A549 (cell line): ENCODE data around the gene CFAP77. TPM values are rescaled to one million over a fixed set of nuclear protein-coding genes. Genes with fewer than 3 reads are reported as not detected.

ENCODE experiments used
- ATAC-seq, 2 experiments: fragments of 200-7000 bp in 1 of 2; fragments of >200 bp in 1 of 2; cut with Nextera tagmentation in 1 of 2; cut with Tn5 transposase in 1 of 2; 3 replicates each; pipeline versions ENCODE4 v1.8.0 to v1.9.1; 2018 to 2020; ENCODE audit warnings: mild to moderate bottlenecking in 1 of 2, moderate library complexity in 1 of 2
- CTCF ChIA-PET: fragments of 300-600 bp; sonication (Branson Sonifier 250); formaldehyde crosslinking; extraction: SDS; loops from one replicate; lab custom pipeline; 2021; ENCODE audit warnings: antibody characterized with exemption, inconsistent platforms; lab: Yijun Ruan, JAX
- POLR2A ChIA-PET: fragments of 350-600 bp; formaldehyde crosslinking; extraction: SDS; loops from one replicate; lab custom pipeline; 2021; ENCODE audit warnings: antibody characterized with exemption, inconsistent platforms; lab: Yijun Ruan, JAX
- DNase-seq, 2 experiments: peaks; one replicate each; pipeline versions ENCODE4 v3.0.0 to v3.0.0-alpha.2; 2011 to 2016; ENCODE audit warnings: low read depth in 1 of 2, low spot score in 1 of 2
- FAIRE-seq: peaks from 2 replicates; lab custom pipeline; 2011; peaks lifted over from hg19 to GRCh38; lab: Jason Lieb, UNC
- H3K27ac ChIP-seq, 2 experiments: fragments of >200 bp; sonication (Bioruptor Twin); formaldehyde crosslinking; 3 replicates each; pipeline ENCODE4 v1.5.1; 2016 to 2017
- H3K4me1 ChIP-seq: fragments of >200 bp; sonication (Bioruptor Twin); formaldehyde crosslinking; 3 replicates; pipeline ENCODE4 v1.6.1; 2016
- H3K4me2 ChIP-seq: fragments of >200 bp; sonication (Bioruptor Twin); formaldehyde crosslinking; 3 replicates; pipeline ENCODE4 v1.6.1; 2016
- H3K4me3 ChIP-seq: fragments of >200 bp; sonication (Bioruptor Twin); formaldehyde crosslinking; 3 replicates; pipeline ENCODE4 v1.5.1; 2016
- H3K9me3 ChIP-seq: fragments of >200 bp; sonication (Bioruptor Twin); formaldehyde crosslinking; 3 replicates; pipeline ENCODE4 v1.6.1; 2016
- BHLHE40 ChIP-seq: IDR thresholded peaks from 2 replicates; pipeline ENCODE4 v1.6.1; 2012; ENCODE audit warnings: low read depth, low read length, inconsistent platforms
- CBX8 ChIP-seq: fragments of 200-600 bp; sonication (generic); IDR thresholded peaks from 2 replicates; pipeline ENCODE4 v1.6.1; 2016
- CHD4 ChIP-seq: fragments of 200-600 bp; sonication (generic); IDR thresholded peaks from 2 replicates; pipeline ENCODE4 v1.6.1; 2016; ENCODE audit warnings: antibody characterized with exemption, mild to moderate bottlenecking, borderline replicate concordance
- EHMT2 ChIP-seq: fragments of 200-600 bp; sonication (generic); IDR thresholded peaks from 2 replicates; pipeline ENCODE4 v1.6.1; 2016; ENCODE audit warnings: antibody characterized with exemption, low read depth, mild to moderate bottlenecking, moderate library complexity
- FOSL2 ChIP-seq, 2 experiments: fragments of 450-650 bp in 1 of 2; fragments of >200 bp in 1 of 2; sonication (Bioruptor Twin) in 1 of 2; formaldehyde crosslinking; IDR thresholded peaks; 2 replicates each; pipeline versions ENCODE4 v1.5.0 to v1.6.1; 2016 to 2020; ENCODE audit warnings: mild to moderate bottlenecking in 1 of 2, moderate library complexity in 1 of 2
- HDAC2 ChIP-seq: fragments of 200-600 bp; sonication (generic); IDR thresholded peaks from 2 replicates; pipeline ENCODE4 v1.6.1; 2016
- HEYL ChIP-seq: fragments of 250-450 bp; sonication (Bioruptor Pico); IDR thresholded peaks from 2 replicates; pipeline ENCODE4 v1.8.0; 2021; ENCODE audit warnings: mild to moderate bottlenecking, moderate library complexity
- HOXB13 ChIP-seq: fragments of 250-450 bp; sonication (Bioruptor Pico); IDR thresholded peaks from 2 replicates; pipeline ENCODE4 v1.5.0; 2020; ENCODE audit warnings: low read depth, mild to moderate bottlenecking, moderate library complexity
- KDM5A ChIP-seq: fragments of 200-600 bp; sonication (generic); IDR thresholded peaks from 2 replicates; pipeline ENCODE4 v1.6.1; 2016; ENCODE audit warnings: antibody characterized with exemption, mild to moderate bottlenecking
- MAFK ChIP-seq: fragments of 450-650 bp; IDR thresholded peaks from 2 replicates; pipeline ENCODE4 v1.6.1; 2014; ENCODE audit not compliant: partially characterized antibody
- NPAS2 ChIP-seq: fragments of 250-450 bp; sonication (Bioruptor Pico); IDR thresholded peaks from 2 replicates; pipeline ENCODE4 v1.8.0; 2022; ENCODE audit warnings: mild to moderate bottlenecking, moderate library complexity, borderline replicate concordance
- PHF8 ChIP-seq: fragments of 200-600 bp; sonication (generic); IDR thresholded peaks from 2 replicates; pipeline ENCODE4 v1.6.1; 2016; ENCODE audit warnings: low read depth, mild to moderate bottlenecking, antibody characterized with exemption, moderate library complexity, borderline replicate concordance
- RCOR1 ChIP-seq: fragments of 150-350 bp; IDR thresholded peaks from 2 replicates; pipeline ENCODE4 v1.6.1; 2014; ENCODE audit warnings: antibody characterized with exemption, low read length, low read depth
- RFX5 ChIP-seq: fragments of 450-650 bp; IDR thresholded peaks from 2 replicates; pipeline ENCODE4 v1.7.1; 2014; ENCODE audit warnings: antibody characterized with exemption, mild to moderate bottlenecking, moderate library complexity
- RNF2 ChIP-seq: fragments of 200-600 bp; sonication (generic); IDR thresholded peaks from 2 replicates; pipeline ENCODE4 v1.6.1; 2016; ENCODE audit warnings: low read depth, mild to moderate bottlenecking, antibody characterized with exemption, moderate library complexity, borderline replicate concordance
- TFCP2L1 ChIP-seq: fragments of 250-450 bp; sonication (Bioruptor Pico); IDR thresholded peaks from 2 replicates; pipeline ENCODE4 v1.5.0; 2021; ENCODE audit warnings: mild to moderate bottlenecking
- WGBS: methylation state at CpG from one replicate; pipeline ENCODE4 v1.1.6; 2017; ENCODE audit errors: missing lambda C conversion rate; 5-methylcytosine and 5-hydroxymethylcytosine counted together
- polyA plus RNA-seq, 4 experiments: library from polyadenylated mRNA; depleted of rRNA in 3 of 4; stranded (reverse); fragments of >200 nt; fragmentation: RNase III in 1 of 4; extraction: RNeasy Plus Mini Kit Qiagen cat#74134 plus additional on column Dnase treatment in 1 of 4; gene quantifications; 2 replicates in 3 of 4; 3 replicates in 1 of 4; pipeline ENCODE4 v1.2.3, GENCODE V29; 2011 to 2017
- TF ChIP-seq, protein P1 (sequence below): fragments of 200-600 bp; sonication (generic); IDR thresholded peaks from 2 replicates; pipeline ENCODE4 v1.6.1; 2016; ENCODE audit warnings: antibody characterized with exemption, mild to moderate bottlenecking, moderate library complexity
- TF ChIP-seq, protein P2 (sequence below): fragments of >200 bp; sonication (Bioruptor Twin); formaldehyde crosslinking; IDR thresholded peaks from 2 replicates; pipeline ENCODE4 v1.6.1; 2016
- TF ChIP-seq, protein P3 (sequence below): fragments of 150-350 bp; IDR thresholded peaks from 2 replicates; pipeline ENCODE4 v1.6.1; 2014; ENCODE audit warnings: low read depth, mild to moderate bottlenecking, low read length

CFAP77 gene
- polyA plus RNA-seq, 2 of the 4 experiments (the other 2 are of a cell fraction) = 0.05 TPM; not detected in 1

DNA sequence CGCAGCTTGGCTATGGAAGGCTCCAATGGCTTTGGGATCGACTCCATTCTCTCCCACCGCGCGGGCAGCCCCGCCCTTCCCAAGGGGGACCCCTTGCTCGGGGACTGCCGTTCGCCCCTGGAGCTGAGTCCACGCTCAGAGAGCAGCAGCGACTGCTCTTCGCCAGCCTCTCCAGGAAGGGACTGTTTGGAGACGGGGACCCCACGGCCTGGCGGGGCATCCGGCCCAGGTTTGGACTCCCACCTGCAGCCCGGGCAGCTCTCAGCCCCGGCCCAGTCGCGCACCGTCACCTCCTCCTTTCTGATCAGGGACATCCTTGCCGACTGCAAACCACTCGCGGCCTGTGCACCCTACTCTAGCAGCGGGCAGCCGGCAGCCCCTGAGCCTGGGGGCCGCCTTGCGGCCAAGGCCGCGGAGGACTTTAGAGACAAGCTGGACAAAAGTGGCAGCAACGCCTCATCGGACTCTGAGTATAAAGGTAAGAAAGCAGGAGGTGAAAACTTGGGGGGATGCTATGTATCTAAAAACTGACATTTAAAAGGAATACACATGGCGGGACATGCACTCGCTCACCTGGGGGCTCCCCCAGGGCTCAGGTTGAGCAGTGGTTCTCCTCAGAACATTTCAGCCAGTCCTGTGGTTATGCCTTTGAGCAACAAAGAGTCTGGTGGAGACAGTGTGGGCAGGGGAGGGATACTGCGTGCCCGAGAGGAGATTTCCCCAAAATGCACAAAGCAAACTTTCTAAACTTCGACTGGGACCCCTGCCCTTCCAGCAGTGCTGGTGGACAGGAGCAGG lies 173.0 kb downstream of the CFAP77 start:
- DNase-seq = no peak

DNA sequence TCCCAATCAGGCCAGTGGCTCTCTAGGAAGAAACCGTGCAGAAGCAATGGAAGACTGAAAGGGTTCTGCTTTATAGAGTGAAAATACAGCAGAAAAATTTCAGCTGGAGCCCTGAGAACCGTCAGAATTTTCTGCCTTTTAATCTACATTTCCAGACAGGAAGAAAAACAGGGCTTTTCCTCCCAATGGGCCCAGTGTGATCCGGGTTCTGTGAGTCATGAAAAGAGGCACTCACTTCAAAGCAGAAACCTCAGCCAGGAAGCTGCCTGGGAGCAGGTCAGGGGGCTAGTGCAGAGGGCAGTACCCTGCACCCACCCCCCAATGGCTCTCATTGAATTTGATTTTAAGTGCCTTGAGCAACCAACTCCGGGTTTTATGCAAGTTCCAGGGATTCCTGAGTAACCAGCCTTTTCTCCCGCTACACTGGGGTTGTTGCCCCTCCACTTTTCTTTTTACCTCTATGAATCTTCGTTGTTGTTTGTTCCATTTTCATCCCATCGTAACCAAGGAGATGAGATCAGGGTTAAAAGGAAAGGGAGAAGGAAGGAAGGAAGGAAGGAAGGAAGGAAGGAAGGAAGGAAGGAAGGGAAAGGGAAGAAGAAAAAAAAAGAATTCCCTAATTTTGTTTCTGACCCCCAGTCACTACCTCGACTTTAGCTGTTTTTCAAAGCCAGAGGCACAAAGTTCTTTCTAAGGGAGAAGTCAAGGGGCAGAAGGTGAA lies 173.7 kb downstream of the CFAP77 start:
- H3K4me3 ChIP-seq = no peak overlapping the region
- H3K9me3 ChIP-seq = no peaks in the 10 kb centered on the region
- WGBS = 27% methylated on average over 8 of the region's 8 CpGs
- ChIA-PET POLR2A (no interaction called here), CTCF (interaction anchor here (0.5 to 1.4 kb wide), 3 partner anchors 9 to 25 kb away, joined by 3 to 7 read pairs (median 4); no protein-coding TSS in a partner anchor)
- no peak overlapping the region for H3K4me2 ChIP-seq
- DNase-seq (no peak), FAIRE-seq (no peak), ATAC-seq (no peak)
- H3K27ac ChIP-seq = no peak overlapping the region
- peaks cover 12% of the 10 kb centered on the region; the same call in 2 of the 3 replicates for H3K4me1 ChIP-seq
- TF ChIP-seq RNF2 (no peak), RCOR1 (no peak), TFCP2L1 (CRISPR knock-in tag) (no peak), RFX5 (no peak), EHMT2 (no peak), FOSL2 (IDR thresholded peaks at IDR 0.05) (no peak), FOSL2 (CRISPR knock-in tag; IDR thresholded peaks at IDR 0.05) (no peak), CHD4 (no peak), MAFK (no peak), NPAS2 (CRISPR knock-in tag) (no peak), CBX8 (no peak), KDM5A (no peak), BHLHE40 (no peak), HDAC2 (no peak), HOXB13 (no peak), PHF8 (no peak)
- TF ChIP-seq, protein P1, sequence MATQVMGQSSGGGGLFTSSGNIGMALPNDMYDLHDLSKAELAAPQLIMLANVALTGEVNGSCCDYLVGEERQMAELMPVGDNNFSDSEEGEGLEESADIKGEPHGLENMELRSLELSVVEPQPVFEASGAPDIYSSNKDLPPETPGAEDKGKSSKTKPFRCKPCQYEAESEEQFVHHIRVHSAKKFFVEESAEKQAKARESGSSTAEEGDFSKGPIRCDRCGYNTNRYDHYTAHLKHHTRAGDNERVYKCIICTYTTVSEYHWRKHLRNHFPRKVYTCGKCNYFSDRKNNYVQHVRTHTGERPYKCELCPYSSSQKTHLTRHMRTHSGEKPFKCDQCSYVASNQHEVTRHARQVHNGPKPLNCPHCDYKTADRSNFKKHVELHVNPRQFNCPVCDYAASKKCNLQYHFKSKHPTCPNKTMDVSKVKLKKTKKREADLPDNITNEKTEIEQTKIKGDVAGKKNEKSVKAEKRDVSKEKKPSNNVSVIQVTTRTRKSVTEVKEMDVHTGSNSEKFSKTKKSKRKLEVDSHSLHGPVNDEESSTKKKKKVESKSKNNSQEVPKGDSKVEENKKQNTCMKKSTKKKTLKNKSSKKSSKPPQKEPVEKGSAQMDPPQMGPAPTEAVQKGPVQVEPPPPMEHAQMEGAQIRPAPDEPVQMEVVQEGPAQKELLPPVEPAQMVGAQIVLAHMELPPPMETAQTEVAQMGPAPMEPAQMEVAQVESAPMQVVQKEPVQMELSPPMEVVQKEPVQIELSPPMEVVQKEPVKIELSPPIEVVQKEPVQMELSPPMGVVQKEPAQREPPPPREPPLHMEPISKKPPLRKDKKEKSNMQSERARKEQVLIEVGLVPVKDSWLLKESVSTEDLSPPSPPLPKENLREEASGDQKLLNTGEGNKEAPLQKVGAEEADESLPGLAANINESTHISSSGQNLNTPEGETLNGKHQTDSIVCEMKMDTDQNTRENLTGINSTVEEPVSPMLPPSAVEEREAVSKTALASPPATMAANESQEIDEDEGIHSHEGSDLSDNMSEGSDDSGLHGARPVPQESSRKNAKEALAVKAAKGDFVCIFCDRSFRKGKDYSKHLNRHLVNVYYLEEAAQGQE = no peak
- TF ChIP-seq, protein P2, sequence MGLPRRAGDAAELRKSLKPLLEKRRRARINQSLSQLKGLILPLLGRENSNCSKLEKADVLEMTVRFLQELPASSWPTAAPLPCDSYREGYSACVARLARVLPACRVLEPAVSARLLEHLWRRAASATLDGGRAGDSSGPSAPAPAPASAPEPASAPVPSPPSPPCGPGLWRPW = no peak

More for the DNA sequence above, 173.0 kb downstream of the CFAP77 start:
- WGBS = 75% methylated on average over 28 of the region's 37 CpGs
- no peak overlapping the region for H3K4me3 ChIP-seq
- no peak overlapping the region for H3K27ac ChIP-seq
- TF ChIP-seq TFCP2L1 (CRISPR knock-in tag) = no peak
- TF ChIP-seq, protein P3, sequence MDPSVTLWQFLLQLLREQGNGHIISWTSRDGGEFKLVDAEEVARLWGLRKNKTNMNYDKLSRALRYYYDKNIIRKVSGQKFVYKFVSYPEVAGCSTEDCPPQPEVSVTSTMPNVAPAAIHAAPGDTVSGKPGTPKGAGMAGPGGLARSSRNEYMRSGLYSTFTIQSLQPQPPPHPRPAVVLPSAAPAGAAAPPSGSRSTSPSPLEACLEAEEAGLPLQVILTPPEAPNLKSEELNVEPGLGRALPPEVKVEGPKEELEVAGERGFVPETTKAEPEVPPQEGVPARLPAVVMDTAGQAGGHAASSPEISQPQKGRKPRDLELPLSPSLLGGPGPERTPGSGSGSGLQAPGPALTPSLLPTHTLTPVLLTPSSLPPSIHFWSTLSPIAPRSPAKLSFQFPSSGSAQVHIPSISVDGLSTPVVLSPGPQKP = no peak
- no peak for TF ChIP-seq HEYL (CRISPR knock-in tag)
- TF ChIP-seq, all 56 proteins: peak for 0
- no peaks in the 10 kb centered on the region for H3K9me3 ChIP-seq
- ChIA-PET CTCF (interaction anchor here (1.0 to 1.4 kb wide), 3 partner anchors 8 to 32 kb away, joined by 3 to 7 read pairs (median 3); no protein-coding TSS in a partner anchor), POLR2A (no interaction called here)
- peaks cover 12% of the 10 kb centered on the region; the same call in 2 of the 3 replicates for H3K4me1 ChIP-seq
- ATAC-seq = no peak
- H3K4me2 ChIP-seq = no peak overlapping the region
- no peak for FAIRE-seq
